Right ventricle myocardium inferior (tissue), 1 donor: ENCODE measurements around the gene CCNF. TPM values are rescaled to one million over a fixed set of nuclear protein-coding genes. Genes with fewer than 3 reads are reported as not detected.
"Not testable (repeated sequence)": the region's sequence is repeated elsewhere in the genome, so short reads cannot be mapped to it uniquely, and the experiment has no call there.

ENCODE experiments used
- ATAC-seq: fragments of 200-7000 bp; cut with Tn5 transposase; one replicate; pipeline ENCODE4 v1.9.1; 2020; ENCODE audit warnings: mild to moderate bottlenecking, moderate library complexity
- DNase-seq: peaks from one replicate; pipeline ENCODE4 v3.0.0; 2021; ENCODE audit errors: missing footprints
- intact Hi-C: fragments of 100-400 bp; cut with DNase I; formaldehyde crosslinking; loops from one replicate; pipeline ENCODE4 v1.11.0; 2022
- total RNA-seq: library from RNA; stranded (reverse); fragmentation: NEBNext Ultra II Directional; extraction: Animal tissue kit (Norgen Biotek cat#: 25700); gene quantifications from one replicate; pipeline ENCODE4 v1.2.1, GENCODE V29; 2021
- donor health status: DM: no; HTN: yes; CAD: no; lungs with severe emphysema.

CCNF gene
- total RNA-seq, 1 donor from 2014 or later: 1.2 TPM

DNA sequence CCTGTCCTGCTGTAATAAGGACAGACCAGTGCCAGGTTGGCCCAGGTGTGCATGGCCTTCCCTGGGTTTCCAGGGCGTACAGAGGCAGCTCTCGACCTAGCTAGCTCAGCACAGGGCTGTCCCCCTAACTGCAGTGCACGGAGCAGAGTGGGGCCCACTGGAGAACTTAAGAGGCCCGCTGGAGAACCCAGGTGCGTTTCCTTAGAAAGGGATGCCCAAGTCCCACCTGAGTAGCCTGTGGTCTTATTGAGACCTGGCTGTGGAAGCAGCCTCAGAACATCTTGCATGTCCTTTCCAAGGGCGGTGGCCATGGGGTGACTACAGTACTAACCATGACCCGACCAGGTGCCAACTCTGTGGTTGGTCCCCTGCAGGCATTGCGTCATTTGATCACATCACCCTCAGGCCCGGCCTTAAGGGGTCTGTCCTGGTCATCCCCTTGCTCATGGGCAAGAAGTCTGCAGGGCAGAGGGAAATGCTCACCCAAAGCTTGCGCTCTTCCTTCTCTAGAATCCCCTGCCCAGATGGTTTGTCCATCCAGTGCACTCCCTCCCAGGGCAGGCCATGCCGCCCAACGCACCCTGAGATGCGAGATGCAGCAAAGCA, 3.3 kb upstream of the CCNF start:
- ATAC-seq (no peak), DNase-seq (no peak)
- intact Hi-C loops: loop anchor here (5.0 kb wide), 1 partner anchor 76 kb away; no protein-coding TSS in a partner anchor

DNA sequence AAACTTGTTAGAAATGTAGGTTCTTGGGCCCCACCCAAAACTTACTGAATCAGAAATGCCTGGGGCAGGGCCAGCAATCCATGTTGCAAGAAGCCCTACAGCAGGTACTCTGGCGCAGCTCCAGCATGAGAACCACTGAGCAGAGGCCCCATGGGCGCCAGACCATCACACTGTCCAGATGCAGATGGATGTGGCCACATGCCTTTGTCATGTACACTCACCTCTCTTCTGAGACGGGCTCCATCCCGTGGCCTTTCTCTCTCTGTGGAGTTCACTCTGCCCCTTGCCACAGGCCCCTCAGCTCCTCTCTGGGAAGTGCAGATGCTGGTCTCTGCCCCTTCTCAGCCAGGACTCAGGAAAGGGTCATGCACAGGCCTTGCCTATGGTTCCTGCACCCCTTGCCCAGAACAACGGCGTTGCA, 2.3 kb upstream of the CCNF start:
- intact Hi-C loops: loop anchor here (5.0 kb wide), 1 partner anchor 75 kb away; no protein-coding TSS in a partner anchor
- DNase-seq: no peak

DNA sequence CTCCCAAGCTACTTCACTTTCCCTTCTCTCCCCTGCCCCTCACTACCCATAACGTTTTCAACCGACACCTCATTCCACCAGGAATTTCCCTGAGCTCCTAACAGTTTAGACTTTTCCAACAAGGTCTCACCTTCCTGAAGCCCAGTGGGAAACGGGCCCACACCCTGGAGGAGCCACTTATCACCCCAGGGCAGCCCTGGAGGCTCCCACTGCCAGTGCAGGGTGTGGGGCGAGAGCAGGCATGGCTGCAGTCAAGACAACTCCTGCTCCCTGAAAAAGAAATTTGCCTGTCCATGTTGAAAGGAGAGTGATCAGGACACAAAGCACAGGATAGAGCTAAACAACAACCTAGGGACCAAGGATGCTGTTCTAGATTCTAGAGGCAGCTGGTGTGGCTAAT, 1.7 kb upstream of the CCNF start:
- intact Hi-C loops: loop anchor here (5.0 kb wide), 1 partner anchor 75 kb away; no protein-coding TSS in a partner anchor
- no peak for DNase-seq
- ATAC-seq: no peak

More for the DNA sequence above, 2.3 kb upstream of the CCNF start:
- no peak for ATAC-seq

DNA sequence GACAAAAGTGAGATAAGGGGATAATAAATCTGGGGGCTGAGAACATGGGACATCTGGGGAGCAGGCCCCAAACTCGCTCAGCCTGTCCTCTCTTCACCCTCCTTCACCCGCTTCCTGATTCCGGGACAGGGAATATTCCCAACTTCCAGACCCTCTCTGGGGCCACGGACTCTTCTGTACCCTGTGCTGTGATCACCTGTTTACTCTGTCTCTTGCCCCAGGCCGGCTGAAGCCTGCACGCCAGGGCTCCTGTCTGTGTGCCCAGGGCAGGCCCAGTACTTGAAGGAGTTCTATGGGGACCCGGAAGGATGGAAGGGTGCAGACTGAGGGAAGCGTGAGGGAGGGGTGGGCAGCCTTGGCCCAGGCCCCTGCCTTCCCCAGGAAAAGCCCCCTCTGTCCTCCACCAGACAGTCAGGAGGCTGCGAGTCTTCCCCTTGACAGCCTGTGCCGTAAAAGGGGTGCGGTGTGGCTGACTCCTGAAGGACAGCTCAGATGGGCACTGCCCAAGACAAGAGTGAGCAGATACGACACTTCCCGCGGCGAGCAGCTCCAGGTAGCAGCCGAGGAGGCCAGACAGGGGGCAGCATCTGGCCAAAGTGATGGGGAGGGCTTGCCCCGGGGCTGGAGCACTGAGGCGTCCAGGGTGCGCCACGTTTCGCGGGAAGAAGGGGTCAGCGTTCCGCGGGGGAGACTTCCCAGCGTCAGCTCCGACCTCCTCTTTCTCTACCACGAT, 1.0 kb upstream of the CCNF start:
- peak; percentile 18 for ATAC-seq
- intact Hi-C loops: loop anchor here (5.0 kb wide), 1 partner anchor 74 kb away; no protein-coding TSS in a partner anchor
- no peak for DNase-seq

DNA sequence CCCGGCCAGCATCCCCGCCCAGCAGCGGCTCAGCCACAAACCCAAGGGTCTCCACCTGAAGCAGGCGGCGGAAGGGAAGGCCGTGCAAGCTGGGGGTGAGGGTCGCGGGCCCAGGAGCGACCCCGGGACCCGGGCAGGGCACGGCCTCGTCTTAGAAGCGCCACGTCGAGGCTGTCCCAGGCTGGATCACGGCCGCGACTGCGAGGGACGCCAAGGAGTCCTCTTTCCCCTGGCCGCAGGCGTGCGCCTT, 538 bp upstream of the CCNF start:
- ATAC-seq (peak; percentile 37), DNase-seq (no peak)
- intact Hi-C loops: loop anchor here (5.0 kb wide), 1 partner anchor 74 kb away; no protein-coding TSS in a partner anchor

DNA sequence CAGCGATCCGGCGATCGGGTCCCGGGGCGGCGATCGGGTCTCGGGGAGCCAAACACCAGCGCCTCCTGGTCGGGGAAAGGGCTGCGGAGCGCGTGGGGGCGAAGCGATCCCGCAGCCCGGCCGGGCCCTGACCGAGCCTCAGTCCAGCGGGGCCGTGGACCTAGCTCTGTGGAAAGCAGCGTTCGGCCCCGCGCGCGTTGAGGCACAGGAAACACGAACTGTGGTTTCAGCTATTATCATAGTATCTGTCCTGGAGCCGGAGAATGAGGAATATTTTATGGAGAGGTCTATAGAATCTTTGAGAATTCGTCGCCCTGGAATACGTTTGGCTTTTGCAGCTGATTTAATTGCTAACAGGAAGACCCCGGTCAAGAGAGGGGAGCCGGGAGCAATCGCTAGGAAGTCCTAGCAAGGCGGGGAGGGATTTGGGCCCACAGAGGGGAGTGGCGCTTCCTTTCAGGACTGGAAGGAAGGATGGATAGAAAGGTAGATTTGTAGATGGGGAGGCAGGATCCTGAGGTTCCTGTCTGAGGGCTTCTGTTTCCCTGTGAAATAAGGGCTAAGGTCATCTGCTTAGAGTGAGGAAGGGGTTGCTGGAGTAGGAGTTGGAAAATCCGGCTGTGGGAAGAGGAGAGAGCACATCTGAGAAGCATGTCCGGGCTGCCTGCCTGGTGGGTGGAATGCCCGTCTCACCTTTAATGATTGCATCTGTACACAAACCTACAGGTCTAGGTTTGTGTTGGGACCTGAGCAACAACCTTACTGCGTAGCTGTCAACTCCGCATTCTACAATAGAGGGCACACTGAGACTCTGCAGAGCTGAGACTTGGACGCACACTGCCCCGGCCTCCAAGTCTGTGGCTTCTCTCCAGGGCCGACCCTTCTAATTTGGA, 770 bp downstream of the CCNF start:
- intact Hi-C loops: loop anchor here (5.0 kb wide), 1 partner anchor 72 kb away; no protein-coding TSS in a partner anchor
- ATAC-seq: no peak
- DNase-seq: no peak

DNA sequence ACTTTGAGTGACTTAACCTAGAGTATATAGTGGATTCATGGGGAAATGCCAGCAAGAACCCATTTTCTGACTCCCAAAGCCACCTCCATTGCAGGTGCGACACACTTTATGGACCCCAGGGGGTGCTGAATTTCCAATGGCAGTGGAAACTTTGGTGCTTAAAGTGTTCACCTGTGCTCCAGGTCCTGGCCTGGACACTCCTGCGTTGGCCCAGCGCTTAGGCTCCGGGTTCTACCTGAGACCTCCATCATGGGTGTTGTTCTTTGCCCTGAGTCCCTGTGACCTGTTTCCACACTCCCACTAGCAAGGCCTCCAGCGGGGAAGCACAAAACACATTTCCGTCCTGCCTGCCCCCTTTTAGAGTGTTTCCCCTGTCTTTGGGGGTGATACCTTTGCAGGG, 3.0 kb downstream of the CCNF start:
- intact Hi-C loops: no loop called here
- no peak for DNase-seq

DNA sequence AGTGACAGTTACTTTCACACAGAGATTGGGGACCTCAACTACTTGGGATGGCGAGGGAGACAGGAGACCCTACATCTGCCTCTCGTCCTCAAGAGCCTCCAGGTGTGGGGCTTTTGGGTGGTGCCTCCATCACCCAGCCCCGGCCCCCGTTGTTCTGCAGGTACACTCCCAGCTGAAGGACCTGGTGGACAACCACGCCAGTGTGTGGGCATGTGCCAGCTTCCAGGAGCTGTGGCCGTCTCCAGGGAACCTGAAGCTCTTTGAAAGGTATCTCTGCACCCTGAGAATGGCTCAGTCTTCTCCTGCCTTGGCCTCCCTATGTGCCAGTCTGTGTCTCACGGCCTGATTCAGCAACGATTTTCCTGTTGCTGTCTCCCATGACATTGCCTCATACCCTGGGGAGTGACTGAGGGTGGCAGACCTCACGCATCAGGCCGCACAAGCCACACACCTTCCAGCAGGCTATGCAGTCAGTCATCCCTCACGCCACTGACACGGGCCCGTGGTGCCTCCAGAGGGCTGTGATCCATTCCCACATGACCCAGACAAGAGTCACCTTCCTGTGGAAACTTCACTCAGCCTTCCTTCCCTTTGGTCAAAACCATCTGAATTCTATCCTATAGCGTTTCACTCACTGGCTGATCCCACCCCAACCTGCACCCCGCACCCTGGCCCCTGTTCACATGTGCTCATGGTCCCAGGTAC, 3.7 kb downstream of the CCNF start:
- intact Hi-C loops: no loop called here
- DNase-seq (no peak), ATAC-seq (no peak)

More for the DNA sequence above, 3.0 kb downstream of the CCNF start:
- ATAC-seq: no peak

DNA sequence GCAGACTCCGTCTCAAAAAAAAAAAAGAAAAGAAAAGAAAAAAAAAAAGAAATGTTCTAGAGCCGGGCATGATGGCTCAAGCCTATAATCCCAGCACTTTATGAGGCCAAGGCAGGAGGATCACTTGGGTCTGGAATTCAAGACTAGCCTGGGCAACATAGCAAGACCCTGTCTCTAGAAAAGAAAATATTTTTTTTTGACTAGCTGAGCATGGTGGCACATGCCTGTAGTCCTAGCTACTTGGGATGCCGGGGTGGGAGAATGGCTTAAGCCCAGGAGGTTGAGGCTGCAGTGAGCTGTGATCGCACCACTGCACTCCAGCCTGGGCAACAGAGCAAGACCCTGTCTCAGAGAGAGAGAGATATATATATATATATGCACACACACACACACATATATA, 6.0 kb downstream of the CCNF start:
- DNase-seq, intact Hi-C loops, ATAC-seq: not testable (repeated sequence)

DNA sequence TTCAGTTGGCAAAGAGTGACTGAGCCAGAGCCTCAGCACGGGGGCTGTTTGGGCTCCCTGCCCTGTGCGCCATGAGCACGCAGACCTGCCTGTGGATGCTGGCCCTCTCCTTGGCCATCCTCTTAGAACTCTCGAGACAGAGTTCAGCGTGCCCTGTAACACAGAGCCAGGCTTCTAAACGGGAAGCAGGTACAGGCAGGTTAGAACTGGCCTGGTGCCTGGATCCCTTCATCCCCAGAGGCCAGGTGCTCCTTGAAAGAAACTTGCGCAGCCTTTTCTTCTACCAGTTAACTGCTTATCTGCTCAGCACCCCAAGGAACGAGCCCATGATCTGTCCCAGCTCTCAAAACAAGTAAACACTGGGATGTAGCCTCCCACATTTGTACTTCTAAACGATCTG, 6.9 kb downstream of the CCNF start:
- intact Hi-C loops: no loop called here
- DNase-seq: no peak

DNA sequence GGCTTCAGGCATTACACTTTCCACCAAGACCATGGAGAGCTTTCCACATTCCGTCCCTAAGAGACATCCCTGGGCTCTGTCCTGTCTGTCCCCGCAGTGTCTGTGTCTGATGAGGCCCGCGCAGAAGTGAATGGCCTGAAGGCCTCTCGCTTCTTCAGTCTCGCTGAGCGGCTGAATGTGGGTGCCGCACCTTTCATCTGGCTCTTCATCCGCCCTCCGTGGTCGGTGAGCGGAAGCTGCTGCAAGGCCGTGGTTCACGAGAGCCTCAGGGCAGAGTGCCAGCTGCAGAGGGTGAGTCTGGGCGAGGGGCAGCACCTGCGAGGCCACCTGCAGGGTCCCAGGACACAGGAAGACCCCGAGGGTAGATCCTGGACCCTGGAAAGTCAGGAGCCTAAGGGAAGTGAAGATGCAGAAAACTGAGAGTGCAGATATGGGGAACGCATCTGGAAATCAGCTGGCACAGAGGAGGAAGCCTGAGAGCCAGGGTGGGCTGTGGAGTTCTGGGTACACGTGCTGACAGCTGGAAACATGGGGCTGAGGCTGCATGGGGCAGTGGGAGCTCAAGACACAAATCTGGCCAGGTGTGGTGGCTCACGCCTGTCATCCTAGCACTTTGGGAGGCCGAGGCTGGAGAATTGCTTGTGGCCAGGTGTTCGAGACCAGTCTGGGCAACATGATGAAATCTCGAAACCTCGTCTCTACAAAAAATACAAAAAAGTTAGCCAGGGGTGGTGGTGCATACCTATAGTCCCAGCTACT, 8.0 kb downstream of the CCNF start:
- DNase-seq: no peak
- no peak for ATAC-seq
- intact Hi-C loops: no loop called here

More for the DNA sequence above, 6.9 kb downstream of the CCNF start:
- ATAC-seq: no peak

DNA sequence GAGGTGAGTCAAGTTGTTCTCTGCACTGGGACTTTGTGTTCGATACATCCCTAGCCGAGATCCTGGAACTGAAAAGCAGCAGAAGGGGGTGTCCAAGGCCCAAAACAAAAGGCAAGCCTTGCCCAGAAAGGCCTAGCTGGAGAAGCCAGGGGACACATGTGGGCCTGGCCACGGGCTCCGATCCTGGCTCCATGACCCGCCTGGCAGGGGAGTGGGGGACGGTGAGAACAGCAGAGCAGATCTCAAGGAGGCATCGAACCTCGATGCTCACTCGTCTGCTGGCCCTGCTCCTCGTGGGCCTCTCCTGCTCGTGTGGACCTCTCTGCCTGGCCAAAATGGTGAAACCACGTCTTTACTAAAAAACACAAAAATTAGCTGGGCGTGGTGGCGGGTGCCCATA, 8.9 kb downstream of the CCNF start:
- no peak for DNase-seq
- ATAC-seq: no peak
- intact Hi-C loops: no loop called here

DNA sequence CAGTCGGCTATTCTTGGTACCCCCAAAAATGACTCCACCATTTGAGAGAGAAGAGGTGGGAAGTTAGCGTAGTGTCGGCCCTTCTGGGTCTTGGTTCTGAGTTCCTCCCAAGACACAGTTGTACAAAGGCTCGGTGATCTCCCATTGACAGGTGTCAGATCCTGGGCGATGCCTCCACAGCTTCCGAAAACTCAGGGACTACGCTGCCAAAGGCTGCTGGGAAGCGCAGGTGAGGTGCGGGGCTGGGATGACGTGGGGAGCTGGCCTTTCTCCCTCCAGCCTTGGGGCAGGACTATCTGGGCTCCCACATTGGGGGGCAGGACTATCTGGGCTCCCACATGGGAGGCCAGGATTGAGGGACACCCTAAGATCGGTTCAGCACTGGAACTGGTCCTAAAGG, 10.4 kb downstream of the CCNF start:
- intact Hi-C loops: no loop called here
- ATAC-seq (no peak), DNase-seq (no peak)

DNA sequence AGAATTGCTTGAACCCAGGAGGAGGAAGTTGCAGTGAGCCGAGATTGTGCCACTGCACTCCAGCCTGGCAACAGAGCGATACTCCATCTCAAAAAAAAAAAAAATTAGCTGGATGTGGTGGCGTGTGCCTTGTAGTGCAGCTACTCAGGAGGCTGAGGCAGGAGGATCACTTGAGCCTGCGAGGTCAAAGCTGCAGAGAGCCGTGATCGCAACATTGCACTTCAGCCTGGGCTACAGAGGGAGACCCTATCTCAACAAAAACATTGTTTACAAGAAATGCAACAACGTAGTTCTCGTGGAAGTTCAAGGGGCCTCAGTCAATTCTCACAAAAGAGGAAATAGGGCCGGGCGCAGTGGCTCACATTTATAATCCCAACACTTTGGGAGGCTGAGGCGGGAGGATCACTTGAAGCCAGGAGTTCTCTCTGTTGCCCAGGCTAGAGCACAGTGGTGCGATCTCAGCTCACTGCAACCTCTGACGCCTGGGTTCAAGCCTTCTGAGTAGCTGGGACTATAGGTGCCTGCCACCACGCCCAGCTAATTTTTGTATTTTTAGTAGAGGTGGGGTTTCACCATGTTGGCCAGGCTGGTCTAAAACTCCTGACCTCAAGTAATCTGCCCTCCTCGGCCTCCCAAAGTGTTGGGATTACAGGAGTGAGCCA, 12.0 kb downstream of the CCNF start:
- intact Hi-C loops, DNase-seq, ATAC-seq: not testable (repeated sequence)

DNA sequence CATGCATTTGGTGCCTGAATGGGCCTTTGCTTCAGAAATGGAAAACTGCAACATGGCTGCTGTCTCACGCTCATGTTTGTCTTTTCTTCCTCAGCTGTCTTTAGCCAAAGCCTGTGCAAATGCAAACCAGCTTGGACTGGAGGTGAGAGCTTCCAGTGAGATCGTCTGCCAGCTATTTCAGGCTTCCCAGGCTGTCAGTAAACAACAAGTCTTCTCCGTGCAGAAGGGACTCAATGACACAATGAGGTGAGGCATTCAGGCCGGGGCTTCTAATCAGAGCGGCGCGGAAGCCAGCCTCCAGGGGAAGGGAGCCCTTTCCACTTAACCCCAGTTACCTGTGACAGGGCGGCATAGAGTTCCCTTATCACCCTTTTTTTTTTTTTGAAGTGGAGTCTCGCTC, 14.3 kb downstream of the CCNF start:
- intact Hi-C loops: no loop called here
- ATAC-seq: no peak
- no peak for DNase-seq

DNA sequence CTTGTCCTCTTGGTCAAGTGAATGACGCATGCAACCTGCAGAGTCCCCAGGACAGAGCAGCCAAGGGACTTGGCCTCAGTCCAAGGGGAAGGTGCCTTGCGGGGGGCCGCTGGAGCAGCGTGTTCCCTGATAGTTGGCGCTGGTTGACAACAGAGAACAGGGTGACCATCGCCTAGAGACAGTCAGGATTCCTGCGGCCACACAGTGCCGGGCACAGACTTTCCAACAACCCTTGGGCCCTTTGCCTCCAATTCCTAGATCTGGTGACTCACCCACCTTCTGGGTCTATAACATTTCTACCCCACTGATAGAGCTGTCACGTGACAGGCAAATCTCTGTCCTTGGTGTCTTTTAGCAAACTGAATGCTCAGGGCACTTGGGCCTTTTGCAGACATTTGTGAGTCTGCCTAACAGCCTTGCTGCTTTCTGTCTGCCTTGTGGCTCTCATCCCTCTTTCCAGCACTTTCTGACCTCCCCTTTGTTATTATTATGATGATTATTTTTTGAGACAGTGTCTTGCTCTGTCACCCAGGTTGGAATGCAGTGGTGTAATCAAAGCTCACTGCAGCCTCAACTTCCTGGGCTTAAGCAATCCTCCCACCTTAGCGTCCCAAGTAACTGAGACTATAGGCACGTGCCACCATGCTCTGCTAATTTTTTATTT, 18.8 kb downstream of the CCNF start:
- intact Hi-C loops: no loop called here
- no peak for ATAC-seq
- DNase-seq: no peak

DNA sequence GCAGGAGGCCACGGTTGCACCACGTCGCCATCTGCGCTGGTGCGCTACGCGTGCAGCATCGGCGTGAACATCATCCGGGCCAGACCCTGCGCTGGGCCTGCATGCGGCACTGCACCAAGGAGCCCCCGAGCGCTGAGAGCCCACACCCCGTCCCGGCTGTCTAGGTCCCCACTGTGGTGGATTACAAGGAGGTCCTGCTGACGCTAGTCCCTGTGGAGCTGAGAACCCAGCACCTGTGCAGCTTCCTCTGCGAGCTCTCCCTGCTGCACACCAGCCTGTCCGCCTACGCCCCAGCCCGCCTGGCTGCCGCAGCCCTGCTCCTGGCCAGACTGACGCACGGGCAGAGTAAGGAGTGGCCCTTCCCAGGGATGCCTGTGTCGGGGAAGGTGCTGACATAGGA, 19.9 kb downstream of the CCNF start:
- intact Hi-C loops: no loop called here
- ATAC-seq (no peak), DNase-seq (no peak)
